GM12891 (cell line): ENCODE data around the gene SLC44A2.
A peak's percentile ranks its signal among the peaks of the same experiment; 100 is the strongest.

Experiments
- PAX5 ChIP-seq: IDR thresholded peaks from 2 replicates; pipeline ENCODE4 v1.6.1; 2011; ENCODE audit warnings: low read length, moderate library complexity, mild to moderate bottlenecking; ENCODE audit not compliant: insufficient read depth, severe bottlenecking
- POLR2A ChIP-seq: IDR thresholded peaks from 2 replicates; pipeline ENCODE4 v1.6.1; 2011; ENCODE audit warnings: low read depth, low read length, control low read depth
- POLR2AphosphoS5 ChIP-seq: IDR thresholded peaks from 2 replicates; pipeline ENCODE4 v1.6.1; 2011; ENCODE audit warnings: low read depth, low read length, control low read depth
- POU2F2 ChIP-seq: IDR thresholded peaks from 2 replicates; pipeline ENCODE4 v1.6.1; 2011; ENCODE audit warnings: low read depth, mild to moderate bottlenecking, control low read depth, low read length, moderate library complexity
- SPI1 ChIP-seq: IDR thresholded peaks from 2 replicates; pipeline ENCODE4 v1.6.1; 2011; ENCODE audit warnings: low read depth, low read length, control low read depth
- TAF1 ChIP-seq: IDR thresholded peaks from 2 replicates; pipeline ENCODE4 v1.6.1; 2011; ENCODE audit warnings: low read depth, low read length, control low read depth

DNA sequence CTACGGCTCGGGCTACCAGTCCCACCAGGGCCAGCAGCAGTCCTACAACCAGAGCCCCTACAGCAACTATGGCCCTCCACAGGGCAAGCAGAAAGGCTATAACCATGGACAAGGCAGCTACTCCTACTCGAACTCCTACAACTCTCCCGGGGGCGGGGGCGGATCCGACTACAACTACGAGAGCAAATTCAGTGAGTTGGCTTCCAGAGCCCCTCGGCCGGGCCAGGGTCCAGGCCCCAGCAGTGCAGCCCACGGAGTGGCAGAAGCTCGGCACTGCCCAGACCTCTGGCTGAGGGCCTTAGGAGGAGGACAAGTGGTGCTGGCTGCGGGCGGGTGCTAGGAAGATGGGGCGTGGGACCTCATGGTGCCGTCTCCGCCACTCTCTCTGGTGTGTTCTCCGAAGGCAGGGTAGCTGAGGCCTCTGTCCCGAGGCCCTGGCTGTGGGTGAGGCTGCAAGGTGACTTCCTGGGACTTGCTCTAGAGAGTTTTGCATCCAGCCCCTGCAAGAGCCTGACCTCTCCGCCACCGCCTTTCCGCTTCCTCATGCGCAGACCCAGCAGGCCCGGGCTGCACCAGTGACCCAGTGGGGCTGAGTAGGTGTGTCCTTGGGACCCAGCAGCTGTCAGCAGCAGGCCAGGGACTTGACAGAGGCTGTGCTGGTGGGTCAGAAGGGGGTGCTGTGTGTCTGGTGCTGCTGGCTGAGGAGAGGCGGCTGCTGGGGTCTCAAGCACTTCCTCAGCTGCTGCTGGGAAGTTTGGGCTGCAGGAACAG is 62.4 kb downstream of the SLC44A2 start:
- TF ChIP-seq TAF1 (no peak), POLR2A (no peak; the same call in none of the 2 replicates), POLR2AphosphoS5 (peak; percentile 82), SPI1 (no peak), PAX5 (no peak), POU2F2 (no peak)
